VCaP (cell line): Measurements from ENCODE around the gene MZB1.
"Not testable (repeated sequence)": the region's sequence is repeated elsewhere in the genome, so short reads cannot be mapped to it uniquely, and the experiment has no call there.

Experiments
- H3K27ac ChIP-seq: fragments of 450-650 bp; 2 replicates; pipeline ENCODE4 v1.5.1; 2017
- TF ChIP-seq, protein P1 (sequence below): fragments of 450-650 bp; conservative IDR thresholded peaks from 2 replicates; pipeline ENCODE4 v1.5.1; 2017; ENCODE audit warnings: mild to moderate bottlenecking, moderate library complexity

Gene MZB1

DNA sequence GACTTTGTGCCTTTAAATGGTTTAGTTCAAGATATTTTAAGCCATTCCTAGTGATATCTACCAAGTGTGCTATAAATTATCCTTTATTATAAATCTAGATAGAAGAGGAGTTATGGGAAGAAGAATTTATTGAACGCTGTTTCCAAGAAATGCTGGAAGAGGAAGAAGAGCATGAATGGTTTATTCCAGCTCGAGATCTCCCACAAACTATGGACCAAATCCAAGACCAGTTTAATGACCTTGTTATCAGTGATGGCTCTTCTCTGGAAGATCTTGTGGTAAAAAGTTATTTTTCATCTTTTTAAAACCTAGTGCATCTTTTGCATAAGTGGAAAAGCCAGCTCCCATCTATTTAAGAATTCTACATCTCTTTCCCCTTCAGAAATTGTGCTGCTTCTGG is 25.2 kb downstream of the MZB1 start:
- H3K27ac ChIP-seq = no peak overlapping the region
- TF ChIP-seq, protein P1, sequence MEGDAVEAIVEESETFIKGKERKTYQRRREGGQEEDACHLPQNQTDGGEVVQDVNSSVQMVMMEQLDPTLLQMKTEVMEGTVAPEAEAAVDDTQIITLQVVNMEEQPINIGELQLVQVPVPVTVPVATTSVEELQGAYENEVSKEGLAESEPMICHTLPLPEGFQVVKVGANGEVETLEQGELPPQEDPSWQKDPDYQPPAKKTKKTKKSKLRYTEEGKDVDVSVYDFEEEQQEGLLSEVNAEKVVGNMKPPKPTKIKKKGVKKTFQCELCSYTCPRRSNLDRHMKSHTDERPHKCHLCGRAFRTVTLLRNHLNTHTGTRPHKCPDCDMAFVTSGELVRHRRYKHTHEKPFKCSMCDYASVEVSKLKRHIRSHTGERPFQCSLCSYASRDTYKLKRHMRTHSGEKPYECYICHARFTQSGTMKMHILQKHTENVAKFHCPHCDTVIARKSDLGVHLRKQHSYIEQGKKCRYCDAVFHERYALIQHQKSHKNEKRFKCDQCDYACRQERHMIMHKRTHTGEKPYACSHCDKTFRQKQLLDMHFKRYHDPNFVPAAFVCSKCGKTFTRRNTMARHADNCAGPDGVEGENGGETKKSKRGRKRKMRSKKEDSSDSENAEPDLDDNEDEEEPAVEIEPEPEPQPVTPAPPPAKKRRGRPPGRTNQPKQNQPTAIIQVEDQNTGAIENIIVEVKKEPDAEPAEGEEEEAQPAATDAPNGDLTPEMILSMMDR = no peak

DNA sequence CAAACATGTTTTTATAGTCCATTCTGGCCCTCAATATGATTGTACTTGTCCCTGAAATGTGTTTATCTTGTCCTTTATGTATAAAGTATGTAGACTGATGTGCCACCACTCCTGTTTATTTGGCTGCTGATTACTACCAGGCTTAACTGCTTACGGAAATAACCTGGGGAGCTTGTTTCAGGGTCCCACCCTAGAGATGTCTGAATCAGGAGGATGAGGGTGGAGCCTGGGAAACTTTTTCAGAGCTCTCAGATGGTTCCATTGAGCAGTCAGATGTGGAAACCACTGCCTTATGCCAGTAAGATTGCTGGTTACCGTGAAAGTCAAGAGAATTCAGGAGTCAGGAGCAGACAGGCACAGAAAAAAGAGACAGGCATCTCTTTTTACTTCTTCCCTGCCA is 25.8 kb downstream of the MZB1 start:
- H3K27ac ChIP-seq = no peak overlapping the region
- TF ChIP-seq, protein P1 = no peak

DNA sequence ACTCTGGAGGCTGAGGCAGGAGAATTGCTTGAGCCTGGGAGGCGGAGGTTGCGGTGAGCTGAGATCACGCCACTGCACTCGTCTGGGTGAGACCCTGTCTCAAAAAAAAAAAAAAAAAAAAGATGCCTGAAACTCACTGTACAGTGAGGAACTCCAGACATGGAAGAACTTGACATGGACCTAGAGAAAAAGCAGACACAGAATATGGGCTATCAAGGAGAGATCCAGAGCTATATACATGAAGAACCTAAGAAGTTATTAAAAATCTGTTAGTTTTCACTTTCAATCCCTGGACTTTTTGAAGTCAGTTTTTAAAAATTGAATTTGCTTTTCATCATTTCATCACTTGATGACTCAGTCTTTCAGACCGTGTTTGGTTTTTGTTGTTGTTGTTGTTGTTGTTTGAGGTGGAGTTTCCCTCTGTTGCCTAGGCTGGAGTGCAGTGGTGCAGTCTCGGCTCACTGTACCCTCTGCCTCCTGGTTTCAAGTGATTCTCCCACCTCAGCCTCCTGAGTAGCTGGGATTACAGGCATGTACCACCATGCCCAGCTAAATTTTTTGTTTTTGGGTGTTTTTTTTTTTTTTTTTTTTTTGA is 27.8 kb downstream of the MZB1 start:
- no peak overlapping the region for H3K27ac ChIP-seq
- TF ChIP-seq, protein P1 = no peak

DNA sequence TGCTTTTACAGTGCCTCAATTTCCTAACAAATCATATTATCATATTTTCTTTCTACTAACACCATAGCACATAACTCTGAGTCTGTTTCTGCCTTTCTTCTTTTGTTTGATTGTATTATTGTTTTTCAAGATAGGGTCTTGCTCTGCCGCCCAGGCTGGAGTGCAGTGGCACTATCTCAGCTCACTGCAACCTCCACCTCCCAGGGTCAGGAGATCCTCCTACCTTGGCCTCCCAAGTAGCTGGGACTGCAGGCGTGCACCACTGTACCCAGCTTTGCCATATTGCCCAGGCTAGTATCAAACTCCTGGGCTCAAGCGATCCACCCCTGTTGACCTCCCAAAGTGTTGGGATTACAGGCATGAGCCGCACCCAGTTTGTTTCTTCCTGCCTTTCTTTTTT is 29.3 kb downstream of the MZB1 start:
- TF ChIP-seq, protein P1 = no peak

DNA sequence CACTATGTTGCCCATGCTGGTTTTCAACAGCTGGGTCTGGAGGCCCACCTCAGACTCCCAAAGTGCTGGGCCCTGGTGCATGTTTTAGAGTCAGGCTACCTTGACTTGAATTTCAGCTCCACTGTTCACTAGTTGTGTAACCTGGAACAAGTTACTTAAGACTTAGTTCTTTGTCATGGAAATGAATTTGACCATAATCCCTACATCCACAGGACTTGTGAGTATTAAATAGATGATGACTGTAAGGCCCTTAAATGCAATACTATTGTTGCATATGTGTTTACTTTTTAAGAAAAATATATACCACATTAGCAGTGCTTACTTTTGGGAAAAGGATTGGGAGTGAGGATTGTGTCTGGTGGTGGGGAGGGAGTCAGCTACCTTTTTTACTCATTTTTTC is 31.6 kb downstream of the MZB1 start:
- TF ChIP-seq, protein P1 = no peak
- no peak overlapping the region for H3K27ac ChIP-seq

More for the DNA sequence above, 29.3 kb downstream of the MZB1 start:
- H3K27ac ChIP-seq = no peak overlapping the region

DNA sequence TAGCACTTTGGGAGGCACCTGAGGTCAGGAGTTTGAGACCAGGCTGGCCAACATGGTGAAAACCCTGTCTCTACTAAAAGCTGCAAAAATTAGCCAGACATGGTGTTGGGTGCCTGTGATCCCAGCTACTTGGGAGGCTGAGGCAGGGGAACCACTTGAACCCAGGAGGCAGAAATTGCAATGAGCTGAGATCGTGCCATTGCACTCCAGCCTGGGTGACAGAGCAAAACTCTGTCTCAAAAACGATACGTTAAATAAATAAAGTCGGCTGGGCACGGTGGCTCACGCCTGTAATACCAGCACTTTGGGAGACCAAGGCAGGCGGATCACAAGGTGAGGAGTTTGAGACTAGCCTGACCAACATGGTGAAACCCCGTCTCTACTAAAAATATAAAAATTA is 33.8 kb downstream of the MZB1 start:
- H3K27ac ChIP-seq = not testable (repeated sequence)

DNA sequence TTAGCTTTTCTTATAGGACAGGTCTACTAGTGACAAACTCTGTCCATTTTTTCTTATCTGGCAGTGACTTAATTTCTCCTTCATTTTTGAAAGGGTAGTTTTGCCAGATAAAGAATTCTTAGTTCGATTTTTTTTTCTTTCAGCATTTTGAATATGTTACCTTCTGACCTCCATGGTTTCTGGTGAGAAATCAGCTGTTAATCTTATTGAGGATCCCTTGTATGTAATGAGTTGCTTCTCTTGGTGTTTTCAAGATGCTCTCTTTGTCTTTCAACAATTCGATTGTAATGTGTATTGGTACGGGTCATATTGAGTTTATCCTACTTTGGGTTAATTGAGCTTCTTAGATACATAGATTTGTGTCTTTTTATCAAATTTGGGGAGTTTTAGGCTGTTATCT is 35.5 kb downstream of the MZB1 start:
- TF ChIP-seq, protein P1 = no peak
- H3K27ac ChIP-seq = no peak overlapping the region

DNA sequence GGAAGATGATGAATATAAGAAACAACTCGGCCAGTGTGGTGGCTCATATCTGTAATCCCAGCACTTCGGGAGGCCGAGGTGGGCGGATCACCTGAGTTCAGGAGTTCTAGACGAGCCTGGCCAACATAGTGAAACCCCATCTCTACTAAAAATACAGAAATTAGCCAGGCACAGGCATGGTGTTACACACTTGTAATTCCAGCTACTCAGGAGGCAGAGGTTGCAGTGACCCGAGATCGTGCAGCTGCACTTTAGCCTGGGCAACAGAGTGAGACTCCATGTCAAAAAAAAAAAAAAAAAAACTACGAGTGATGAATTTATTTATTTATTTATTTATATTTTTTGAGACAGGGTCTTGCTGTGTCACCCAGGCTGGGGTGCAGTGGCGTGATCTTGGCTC is 41.9 kb downstream of the MZB1 start:
- H3K27ac ChIP-seq = not testable (repeated sequence)

DNA sequence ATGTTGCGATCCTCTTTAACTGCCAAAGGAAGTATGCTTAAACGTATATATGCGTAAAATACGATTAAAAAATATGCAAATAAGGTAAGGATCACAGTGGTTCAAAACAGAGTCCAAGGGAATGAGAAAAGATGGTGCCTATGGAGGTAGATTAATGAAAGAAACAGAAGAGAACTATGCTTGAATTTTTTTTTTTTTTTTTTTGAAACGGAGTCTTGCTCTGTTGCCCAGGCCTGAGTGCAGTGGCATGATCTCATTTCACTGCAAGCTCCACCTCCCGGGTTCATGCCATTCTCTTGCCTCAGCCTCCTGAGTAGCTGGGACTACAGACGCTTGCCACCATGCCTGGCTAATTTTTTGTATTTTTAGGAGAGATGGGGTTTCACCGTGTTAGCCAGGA is 44.3 kb downstream of the MZB1 start:
- not testable (repeated sequence) for H3K27ac ChIP-seq
